Epithelial cell of proximal tubule (primary cell): Measurements from ENCODE around the gene TMEM158. TPM values are rescaled to one million over a fixed set of nuclear protein-coding genes. Genes with fewer than 3 reads are reported as not detected.

Experiments
- DNase-seq: peaks from one replicate; pipeline ENCODE4 v3.0.0-alpha.2; 2011; ENCODE audit warnings: low read depth
- H3K4me3 ChIP-seq: 2 replicates; pipeline ENCODE4 v1.5.1; 2011; ENCODE audit warnings: low read depth, mild to moderate bottlenecking, low read length
- total RNA-seq: library from RNA; depleted of rRNA; stranded (reverse); fragments of >200 nt; gene quantifications from 2 replicates; pipeline ENCODE4 v1.2.3, GENCODE V29; 2015
- TF ChIP-seq, protein P1 (sequence below): conservative IDR thresholded peaks from 2 replicates; pipeline ENCODE4 v1.5.1; 2012; ENCODE audit warnings: low read depth, mild to moderate bottlenecking, low read length

The TMEM158 gene
- total RNA-seq, 1 donor from 2014 or later, result 5.0 TPM

DNA sequence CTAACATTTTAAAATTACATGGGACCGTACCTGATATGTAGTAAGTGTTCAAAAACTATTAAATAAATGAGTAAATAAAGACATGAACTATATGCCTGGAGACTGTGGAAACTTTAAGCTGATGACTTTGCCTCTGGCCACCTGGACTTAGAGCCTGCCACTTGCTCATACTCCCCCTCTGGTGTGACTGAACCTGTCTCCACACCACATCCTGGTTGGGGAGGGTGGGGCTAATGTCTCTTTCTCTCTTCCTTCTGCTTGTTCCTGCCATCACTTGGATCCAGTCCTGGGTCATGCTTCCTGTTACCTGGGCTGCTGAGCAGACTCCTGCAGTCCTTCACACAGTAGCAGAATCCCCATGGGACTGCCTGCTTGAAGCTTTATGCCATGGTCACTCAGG is 8.2 kb upstream of the TMEM158 start:
- H3K4me3 ChIP-seq, result no peak overlapping the region
- TF ChIP-seq, protein P1, sequence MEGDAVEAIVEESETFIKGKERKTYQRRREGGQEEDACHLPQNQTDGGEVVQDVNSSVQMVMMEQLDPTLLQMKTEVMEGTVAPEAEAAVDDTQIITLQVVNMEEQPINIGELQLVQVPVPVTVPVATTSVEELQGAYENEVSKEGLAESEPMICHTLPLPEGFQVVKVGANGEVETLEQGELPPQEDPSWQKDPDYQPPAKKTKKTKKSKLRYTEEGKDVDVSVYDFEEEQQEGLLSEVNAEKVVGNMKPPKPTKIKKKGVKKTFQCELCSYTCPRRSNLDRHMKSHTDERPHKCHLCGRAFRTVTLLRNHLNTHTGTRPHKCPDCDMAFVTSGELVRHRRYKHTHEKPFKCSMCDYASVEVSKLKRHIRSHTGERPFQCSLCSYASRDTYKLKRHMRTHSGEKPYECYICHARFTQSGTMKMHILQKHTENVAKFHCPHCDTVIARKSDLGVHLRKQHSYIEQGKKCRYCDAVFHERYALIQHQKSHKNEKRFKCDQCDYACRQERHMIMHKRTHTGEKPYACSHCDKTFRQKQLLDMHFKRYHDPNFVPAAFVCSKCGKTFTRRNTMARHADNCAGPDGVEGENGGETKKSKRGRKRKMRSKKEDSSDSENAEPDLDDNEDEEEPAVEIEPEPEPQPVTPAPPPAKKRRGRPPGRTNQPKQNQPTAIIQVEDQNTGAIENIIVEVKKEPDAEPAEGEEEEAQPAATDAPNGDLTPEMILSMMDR, result no peak
- no peak for DNase-seq

DNA sequence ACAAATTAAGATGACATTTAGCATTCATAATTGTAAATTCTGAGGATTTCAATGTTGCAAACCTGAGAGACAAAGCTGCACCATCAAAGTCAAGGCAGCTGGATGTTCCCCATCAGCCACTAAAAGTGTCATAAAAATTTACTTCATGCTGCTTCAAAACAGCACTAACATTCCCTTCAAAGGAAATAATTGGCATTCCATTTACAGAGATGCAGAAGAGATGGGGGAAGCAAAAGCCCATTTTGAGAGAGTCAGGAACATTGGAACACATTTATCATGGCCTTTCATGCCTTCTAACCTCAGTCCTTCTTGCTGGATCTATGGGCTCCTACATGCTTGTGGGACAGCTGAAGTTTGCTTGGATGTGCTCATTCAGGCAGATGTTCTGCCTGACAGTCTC is 6.4 kb upstream of the TMEM158 start:
- TF ChIP-seq, protein P1, result no peak
- H3K4me3 ChIP-seq, result no peak overlapping the region
- DNase-seq, result no peak

DNA sequence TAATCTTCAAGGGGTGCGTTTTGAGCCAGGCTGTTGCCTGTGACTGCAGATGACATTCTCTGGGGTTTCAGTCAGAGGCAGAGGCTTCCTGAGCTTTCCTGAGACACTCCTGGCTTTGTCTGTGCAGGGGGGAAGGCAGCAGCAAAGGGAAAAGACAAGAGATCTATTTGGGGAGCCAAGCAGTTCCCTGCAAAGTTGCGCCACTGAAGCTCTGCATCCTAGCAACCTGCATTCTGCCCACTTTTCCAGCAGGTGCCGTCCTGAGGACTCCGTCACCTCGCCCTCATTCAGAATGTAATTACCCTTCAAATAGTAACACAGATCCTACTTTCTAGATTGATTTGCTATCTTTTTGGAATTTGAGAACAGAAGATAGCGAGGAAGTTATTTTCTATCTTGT is 1.9 kb upstream of the TMEM158 start:
- no peak overlapping the region for H3K4me3 ChIP-seq
- DNase-seq, result no peak
- TF ChIP-seq, protein P1, result no peak

DNA sequence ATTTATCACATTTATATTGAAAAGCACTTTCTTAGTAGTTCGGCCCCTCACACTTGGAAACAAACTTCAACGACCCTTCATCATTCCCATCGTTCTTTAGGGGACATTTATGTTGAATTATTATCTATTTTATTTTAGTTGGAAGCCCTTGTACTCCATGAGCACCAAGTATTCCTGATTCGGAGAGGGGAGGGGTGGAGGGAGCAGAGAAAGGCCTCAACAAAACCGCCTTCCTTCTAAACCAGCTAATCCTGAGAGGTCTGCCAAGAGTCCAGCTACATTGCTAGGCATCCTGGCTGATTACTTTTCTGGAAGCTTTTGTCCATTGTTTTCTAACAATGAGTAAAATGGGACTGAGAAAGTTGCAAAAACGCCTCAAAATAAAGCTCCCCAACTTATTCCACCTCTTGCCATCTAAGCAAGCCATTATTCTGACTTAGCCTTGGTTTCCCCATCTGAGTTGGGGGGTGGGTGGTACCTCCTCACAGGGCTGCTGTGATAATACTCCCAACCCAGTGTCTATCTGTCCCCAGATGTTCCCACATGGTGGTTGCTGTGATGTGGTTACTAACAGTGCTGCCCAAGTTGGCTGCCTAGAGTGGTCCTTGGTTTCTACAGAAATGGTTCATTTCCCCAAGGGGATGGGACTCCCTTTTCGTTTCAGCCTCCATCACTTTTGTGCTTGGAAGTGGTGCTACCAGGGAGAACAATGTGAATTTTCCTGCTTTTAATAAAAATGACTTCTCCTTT is 1.2 kb upstream of the TMEM158 start:
- no peak for DNase-seq
- H3K4me3 ChIP-seq, result no peak overlapping the region
- TF ChIP-seq, protein P1, result no peak

DNA sequence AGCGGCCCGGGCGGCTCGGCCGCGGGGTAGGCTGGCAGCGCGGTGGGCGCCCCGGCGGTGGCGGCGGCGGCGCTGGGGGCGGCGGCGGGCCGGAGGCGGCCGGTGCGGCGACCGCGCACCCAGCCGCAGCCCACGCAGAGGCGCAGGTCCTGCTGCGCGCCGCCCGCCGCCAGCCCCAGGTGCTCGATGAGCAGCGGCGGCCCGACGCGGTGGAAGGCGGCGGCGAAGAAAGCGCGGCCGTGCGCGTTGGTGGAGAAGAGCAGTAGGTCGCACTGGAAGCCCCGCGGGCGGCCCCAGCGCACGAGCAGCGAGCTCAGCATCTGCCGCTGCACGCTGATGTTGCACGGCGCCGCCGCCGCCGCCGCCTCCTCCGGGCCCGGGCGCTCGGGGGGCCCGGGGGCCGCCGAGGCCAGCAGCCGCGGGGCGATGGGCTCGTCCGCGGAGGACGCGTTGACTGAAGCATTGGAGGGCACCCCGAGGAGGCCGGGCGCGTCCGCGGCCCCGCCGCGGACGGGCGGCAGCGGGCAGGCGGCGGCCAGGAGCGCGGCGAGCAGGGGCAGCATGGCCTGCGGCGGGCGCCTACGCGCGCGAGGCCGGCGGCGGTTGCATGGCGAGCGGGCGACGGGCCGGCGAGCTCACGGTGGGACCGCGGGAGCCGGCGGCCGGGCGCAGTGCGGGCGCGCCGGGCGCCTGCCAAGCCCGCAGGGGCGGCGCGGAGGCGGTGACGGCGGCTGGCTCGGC is 452 bp downstream of the TMEM158 start:
- peak overlapping the region; percentile 56 for H3K4me3 ChIP-seq
- no peak for DNase-seq
- TF ChIP-seq, protein P1, result no peak

DNA sequence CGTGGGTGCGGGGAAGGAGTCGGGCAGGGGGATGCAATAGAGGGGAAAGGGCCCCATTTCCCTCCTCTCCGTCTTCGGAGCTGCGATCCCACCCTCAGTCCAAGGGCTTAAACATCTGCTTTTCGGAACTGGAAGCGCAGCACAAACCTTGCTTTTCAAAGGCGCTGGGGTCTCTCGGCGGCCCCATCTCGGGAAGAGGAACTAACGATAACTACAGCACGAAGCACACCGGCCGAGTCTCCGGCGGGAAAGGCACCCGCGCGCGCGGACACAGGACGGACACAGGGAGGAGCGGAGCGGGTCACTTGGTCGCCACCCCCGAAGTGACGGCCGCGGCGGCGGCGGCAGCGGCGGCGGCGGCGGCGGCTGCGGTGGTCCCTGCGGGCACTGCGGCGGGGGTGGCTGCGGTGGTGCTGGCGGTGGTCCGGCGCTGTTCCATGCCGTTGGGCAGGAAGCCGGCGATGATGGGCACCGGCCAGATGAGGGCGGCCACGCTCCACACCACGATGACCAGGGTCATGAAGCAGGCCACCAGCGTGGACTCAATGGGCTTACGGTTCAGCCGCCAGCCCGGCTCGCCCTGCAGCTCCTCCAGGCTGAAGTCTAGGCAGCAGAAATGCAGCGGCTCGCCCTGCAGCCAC is 1.1 kb downstream of the TMEM158 start:
- peak overlapping the region; percentile 56 for H3K4me3 ChIP-seq
- DNase-seq, result no peak

More for the DNA sequence above, 1.1 kb downstream of the TMEM158 start:
- TF ChIP-seq, protein P1, result peak; percentile 49
